SK-N-SH (cell line): ENCODE data around the gene HNRNPL. TPM values are rescaled to one million over a fixed set of nuclear protein-coding genes. Genes with fewer than 3 reads are reported as not detected.
"Not testable (repeated sequence)": the region's sequence is repeated elsewhere in the genome, so short reads cannot be mapped to it uniquely, and the experiment has no call there.

Experiments
- CTCF ChIA-PET: fragments of 300-600, 350-600 bp; formaldehyde crosslinking; extraction: SDS; loops from one replicate; lab custom pipeline; 2021; lab: Yijun Ruan, JAX
- POLR2A ChIA-PET: fragments of 350-600 bp; sonication (Branson Sonifier 250); formaldehyde crosslinking; extraction: SDS; loops from one replicate; lab custom pipeline; 2020; ENCODE audit warnings: antibody characterized with exemption, inconsistent platforms; lab: Yijun Ruan, JAX
- DNase-seq: peaks from one replicate; pipeline ENCODE4 v3.0.0; 2012
- H2AFZ ChIP-seq: fragments of 200-600 bp; sonication (generic); 2 replicates; pipeline ENCODE4 v1.8.1; 2016; ENCODE audit warnings: antibody characterized with exemption, mild to moderate bottlenecking, low read depth
- H3F3A ChIP-seq: fragments of 200-600 bp; sonication (generic); replicated peaks from 2 replicates; pipeline ENCODE3; 2016; ENCODE audit warnings: antibody characterized with exemption, mild to moderate bottlenecking; ENCODE audit not compliant: insufficient read depth
- H3K27ac ChIP-seq, 2 experiments: fragments of 200-500 bp in 1 of 2; fragments of 200-600 bp in 1 of 2; sonication (Bioruptor generic) in 1 of 2; sonication (generic), shearing (Covaris generic) in 1 of 2; 2 replicates each; pipeline versions ENCODE4 v1.5.1 to v1.6.1; 2014 to 2016; ENCODE audit warnings: low read depth in 2 of 2, inconsistent platforms in 1 of 2, low read length in 1 of 2, mild to moderate bottlenecking in 1 of 2, mixed read lengths in 1 of 2
- H3K27me3 ChIP-seq: fragments of 200-600 bp; sonication (generic), shearing (Covaris generic); 2 replicates; pipeline ENCODE4 v1.6.1; 2016; ENCODE audit warnings: mixed run types; ENCODE audit not compliant: insufficient read depth
- H3K36me3 ChIP-seq, 2 experiments: fragments of 200-500 bp in 1 of 2; fragments of 200-600 bp in 1 of 2; sonication (Bioruptor generic) in 1 of 2; sonication (generic) in 1 of 2; replicated peaks in 1 of 2; 2 replicates each; pipeline versions ENCODE3 to v1.5.1; 2014 to 2016; ENCODE audit warnings: low read length in 1 of 2, mild to moderate bottlenecking in 1 of 2; ENCODE audit not compliant: insufficient read depth in 2 of 2, control insufficient read depth in 1 of 2
- H3K4me1 ChIP-seq, 2 experiments: fragments of 200-500 bp in 1 of 2; fragments of 200-600 bp in 1 of 2; sonication (Bioruptor generic) in 1 of 2; sonication (generic), shearing (Covaris generic) in 1 of 2; 2 replicates each; pipeline versions ENCODE4 v1.5.1 to v1.6.1; 2014 to 2016; ENCODE audit warnings: low read depth in 1 of 2, low read length in 1 of 2, mixed run types in 1 of 2; ENCODE audit not compliant: insufficient read depth in 2 of 2, control insufficient read depth in 1 of 2
- H3K4me2 ChIP-seq: fragments of 200-600 bp; sonication (generic), shearing (Covaris generic); 2 replicates; pipeline ENCODE4 v1.6.1; 2017; ENCODE audit warnings: mixed run types
- H3K4me3 ChIP-seq, 2 experiments: fragments of 200-500 bp in 1 of 2; fragments of 200-600 bp in 1 of 2; sonication (Bioruptor generic) in 1 of 2; sonication (generic), shearing (Covaris generic) in 1 of 2; 2 replicates each; pipeline versions ENCODE4 v1.5.1 to v1.8.1; 2014 to 2016; ENCODE audit warnings: low read depth in 2 of 2, inconsistent platforms in 1 of 2, low read length in 1 of 2, mild to moderate bottlenecking in 1 of 2, mixed read lengths in 1 of 2, moderate library complexity in 1 of 2
- H3K79me2 ChIP-seq: fragments of 200-600 bp; sonication (generic); 2 replicates; pipeline ENCODE4 v1.8.1; 2017; ENCODE audit warnings: mild to moderate bottlenecking; ENCODE audit not compliant: insufficient read depth
- H3K9ac ChIP-seq: fragments of 200-600 bp; sonication (generic); 2 replicates; pipeline ENCODE4 v1.6.1; 2017; ENCODE audit warnings: mixed run types
- H3K9me2 ChIP-seq: fragments of 200-600 bp; sonication (generic); 2 replicates; pipeline ENCODE4 v1.6.1; 2017; ENCODE audit warnings: mixed run types
- H3K9me3 ChIP-seq: fragments of 200-600 bp; sonication (generic); 2 replicates; pipeline ENCODE4 v1.6.1; 2017; ENCODE audit warnings: mixed run types, mild to moderate bottlenecking, moderate library complexity
- H4K20me1 ChIP-seq: fragments of 200-600 bp; sonication (generic); 2 replicates; pipeline ENCODE4 v1.6.1; 2017; ENCODE audit warnings: mild to moderate bottlenecking, mixed run types; ENCODE audit not compliant: insufficient read depth
- ELF1 ChIP-seq: IDR thresholded peaks from 2 replicates; pipeline ENCODE4 v1.4.0; 2012
- EZH2phosphoT487 ChIP-seq: fragments of 200-600 bp; sonication (generic); IDR thresholded peaks from 2 replicates; pipeline ENCODE4 v1.6.1; 2017; ENCODE audit warnings: low read depth, mixed run types, mild to moderate bottlenecking, antibody characterized with exemption, moderate library complexity, borderline replicate concordance
- FOSL2 ChIP-seq: IDR thresholded peaks from 2 replicates; pipeline ENCODE4 v1.4.0; 2012; ENCODE audit warnings: low read depth, mild to moderate bottlenecking, moderate library complexity, borderline replicate concordance
- FOXJ3 ChIP-seq: sonication (generic); formaldehyde crosslinking; IDR thresholded peaks from 2 replicates; pipeline ENCODE4 v1.5.1; 2020; ENCODE audit warnings: mild to moderate bottlenecking, missing genetic modification reagents
- FOXM1 ChIP-seq: IDR thresholded peaks from 2 replicates; pipeline ENCODE4 v1.4.0; 2012; ENCODE audit warnings: low read depth, mild to moderate bottlenecking
- MEF2A ChIP-seq: IDR thresholded peaks from 2 replicates; pipeline ENCODE4 v1.4.0; 2012; ENCODE audit warnings: low read depth, borderline replicate concordance
- NRF1 ChIP-seq: IDR thresholded peaks from 2 replicates; pipeline ENCODE4 v1.6.1; 2012; ENCODE audit warnings: low read depth, mild to moderate bottlenecking, low read length
- RCOR1 ChIP-seq: fragments of 150-350 bp; IDR thresholded peaks from 2 replicates; pipeline ENCODE4 v1.6.1; 2017; ENCODE audit warnings: antibody characterized with exemption, low read length
- SMC3 ChIP-seq: IDR thresholded peaks from 2 replicates; pipeline ENCODE4 v1.6.1; 2012; ENCODE audit warnings: low read depth, low read length, improper control_type of control experiment
- TEAD4 ChIP-seq: IDR thresholded peaks from 2 replicates; pipeline ENCODE4 v1.4.0; 2012; ENCODE audit warnings: mild to moderate bottlenecking, borderline replicate concordance; ENCODE audit not compliant: insufficient read depth
- WGBS: methylation state at CpG from one replicate; pipeline ENCODE4 v1.1.6; 2017; ENCODE audit warnings: low lambda C conversion rate; 5-methylcytosine and 5-hydroxymethylcytosine counted together
- polyA plus RNA-seq, 3 experiments: library from polyadenylated mRNA; depleted of rRNA; stranded (reverse); fragments of >200 nt; gene quantifications; 2 replicates each; pipeline ENCODE4 v1.2.3, GENCODE V29; 2012
- TF ChIP-seq, protein P1 (sequence below): IDR thresholded peaks from 2 replicates; pipeline ENCODE4 v1.4.0; 2012; ENCODE audit warnings: low read depth, borderline replicate concordance
- TF ChIP-seq, protein P2 (sequence below): IDR thresholded peaks from 2 replicates; pipeline ENCODE4 v1.4.0; 2012; ENCODE audit warnings: low read depth, borderline replicate concordance

HNRNPL gene
- polyA plus RNA-seq, 1 of the 3 experiments (the other 2 are of a cell fraction): 280 TPM

DNA sequence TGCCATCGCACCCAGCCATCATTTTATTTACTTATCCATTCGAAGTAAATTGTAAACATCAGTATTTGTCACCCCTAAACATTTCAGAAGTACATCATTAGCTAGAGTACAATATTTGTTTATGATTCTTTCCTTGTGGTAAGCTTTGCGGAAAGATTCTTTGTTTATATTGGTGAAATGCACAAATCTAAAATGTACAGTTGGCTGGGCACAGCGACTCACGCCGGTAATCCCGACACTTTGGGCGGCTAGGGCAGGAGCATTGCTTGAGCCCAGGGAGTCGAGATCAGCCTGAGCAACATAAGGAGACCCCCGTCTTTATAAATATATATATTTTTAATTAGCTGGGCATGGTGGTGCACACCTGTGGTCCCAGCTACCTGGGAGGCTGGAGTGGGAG is 50.7 kb downstream of the HNRNPL start:
- H3K36me3 ChIP-seq: no peaks in the 10 kb centered on the region
- POLR2A ChIA-PET: no interaction called here
- no peaks in the 10 kb centered on the region for H4K20me1 ChIP-seq
- H3F3A ChIP-seq: no peaks in the 10 kb centered on the region
- DNase-seq: no peak
- no peaks in the 10 kb centered on the region for H3K9me3 ChIP-seq
- H3K27me3 ChIP-seq: no peaks in the 10 kb centered on the region
- no peaks in the 10 kb centered on the region for H3K79me2 ChIP-seq
- no peaks in the 10 kb centered on the region for H3K9me2 ChIP-seq
- H3K4me1 ChIP-seq: no peaks in the 10 kb centered on the region
- H3K4me2 ChIP-seq: no peak overlapping the region
- no peak overlapping the region for H2AFZ ChIP-seq
- 67% methylated on average over 10 of the region's 10 CpGs for WGBS
- no peak overlapping the region for H3K27ac ChIP-seq
- CTCF ChIA-PET: no interaction called here
- TF ChIP-seq MEF2A (no peak), ELF1 (no peak), EZH2phosphoT487 (no peak), FOXJ3 (CRISPR knock-in tag) (no peak), FOXM1 (no peak)
- no peak overlapping the region for H3K4me3 ChIP-seq
- no peak overlapping the region for H3K9ac ChIP-seq

DNA sequence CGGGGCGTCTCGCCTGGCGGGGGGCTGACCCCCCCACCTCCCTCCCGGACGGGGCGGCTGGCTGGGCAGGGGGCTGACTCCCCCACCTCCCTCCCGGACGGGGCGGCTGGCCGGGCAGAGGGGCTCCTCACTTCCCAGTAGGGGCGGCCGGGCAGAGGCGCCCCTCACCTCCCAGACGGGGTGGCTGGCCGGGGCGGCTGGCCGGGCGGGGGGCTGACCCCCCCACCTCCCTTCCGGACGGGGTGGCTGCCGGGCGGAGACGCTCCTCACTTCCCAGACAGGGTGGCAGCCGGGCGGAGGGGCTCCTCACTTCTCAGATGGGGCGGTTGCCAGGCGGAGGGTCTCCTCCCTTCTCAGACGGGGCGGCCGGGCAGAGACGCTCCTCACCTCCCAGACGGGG is 52.0 kb downstream of the HNRNPL start:
- H4K20me1 ChIP-seq, H3K9me3 ChIP-seq, H3K4me3 ChIP-seq, H3K4me2 ChIP-seq, H3K4me1 ChIP-seq, H3K27me3 ChIP-seq, H3K9ac ChIP-seq, H3K27ac ChIP-seq, CTCF ChIA-PET, H3K79me2 ChIP-seq, H2AFZ ChIP-seq, H3K9me2 ChIP-seq, POLR2A ChIA-PET, DNase-seq, H3K36me3 ChIP-seq, H3F3A ChIP-seq: not testable (repeated sequence)
- WGBS: no CpG with 5 or more reads among the region's 33 CpGs

DNA sequence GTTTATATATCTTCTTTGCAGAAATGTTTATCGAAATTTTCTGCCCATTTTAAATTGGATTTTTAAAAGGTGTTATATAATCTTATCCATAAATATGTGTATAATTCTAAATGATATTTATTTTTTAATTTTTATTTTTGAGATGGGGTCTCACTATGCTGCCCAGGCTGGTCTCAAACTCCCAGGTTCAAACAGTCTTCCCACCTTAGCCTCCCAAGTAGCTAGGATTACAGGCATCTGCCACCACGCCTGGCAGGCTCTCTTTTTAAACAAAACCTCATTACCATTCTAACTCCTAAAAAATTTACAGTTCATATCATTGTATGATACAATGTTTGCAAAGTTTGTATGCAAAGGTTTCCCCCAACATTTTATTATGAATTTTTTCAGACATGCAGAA is 53.6 kb downstream of the HNRNPL start:
- H3K4me1 ChIP-seq: no peaks in the 10 kb centered on the region
- WGBS: 42% methylated on average over 2 of the region's 2 CpGs

More for the DNA sequence above, 53.6 kb downstream of the HNRNPL start:
- no peak for DNase-seq
- Histone ChIP-seq H3K9me3 (no peaks in the 10 kb centered on the region), H3K4me2 (no peak overlapping the region), H3K9me2 (no peaks in the 10 kb centered on the region), H3K4me3 (no peak overlapping the region), H3K27me3 (no peaks in the 10 kb centered on the region)
- POLR2A ChIA-PET: no interaction called here
- TF ChIP-seq, protein P1, sequence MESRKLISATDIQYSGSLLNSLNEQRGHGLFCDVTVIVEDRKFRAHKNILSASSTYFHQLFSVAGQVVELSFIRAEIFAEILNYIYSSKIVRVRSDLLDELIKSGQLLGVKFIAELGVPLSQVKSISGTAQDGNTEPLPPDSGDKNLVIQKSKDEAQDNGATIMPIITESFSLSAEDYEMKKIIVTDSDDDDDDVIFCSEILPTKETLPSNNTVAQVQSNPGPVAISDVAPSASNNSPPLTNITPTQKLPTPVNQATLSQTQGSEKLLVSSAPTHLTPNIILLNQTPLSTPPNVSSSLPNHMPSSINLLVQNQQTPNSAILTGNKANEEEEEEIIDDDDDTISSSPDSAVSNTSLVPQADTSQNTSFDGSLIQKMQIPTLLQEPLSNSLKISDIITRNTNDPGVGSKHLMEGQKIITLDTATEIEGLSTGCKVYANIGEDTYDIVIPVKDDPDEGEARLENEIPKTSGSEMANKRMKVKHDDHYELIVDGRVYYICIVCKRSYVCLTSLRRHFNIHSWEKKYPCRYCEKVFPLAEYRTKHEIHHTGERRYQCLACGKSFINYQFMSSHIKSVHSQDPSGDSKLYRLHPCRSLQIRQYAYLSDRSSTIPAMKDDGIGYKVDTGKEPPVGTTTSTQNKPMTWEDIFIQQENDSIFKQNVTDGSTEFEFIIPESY: no peak
- TF ChIP-seq FOSL2 (no peak), SMC3 (no peak), NRF1 (no peak), TEAD4 (no peak), RCOR1 (no peak)
- TF ChIP-seq, protein P2, sequence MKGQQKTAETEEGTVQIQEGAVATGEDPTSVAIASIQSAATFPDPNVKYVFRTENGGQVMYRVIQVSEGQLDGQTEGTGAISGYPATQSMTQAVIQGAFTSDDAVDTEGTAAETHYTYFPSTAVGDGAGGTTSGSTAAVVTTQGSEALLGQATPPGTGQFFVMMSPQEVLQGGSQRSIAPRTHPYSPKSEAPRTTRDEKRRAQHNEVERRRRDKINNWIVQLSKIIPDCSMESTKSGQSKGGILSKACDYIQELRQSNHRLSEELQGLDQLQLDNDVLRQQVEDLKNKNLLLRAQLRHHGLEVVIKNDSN: no peak
- TF ChIP-seq, all 33 proteins: peak for 0
- Histone ChIP-seq H3K36me3 (no peaks in the 10 kb centered on the region), H3K27ac (no peak overlapping the region), H3K9ac (no peak overlapping the region), H3K79me2 (no peaks in the 10 kb centered on the region), H4K20me1 (no peaks in the 10 kb centered on the region), H2AFZ (no peak overlapping the region), H3F3A (no peaks in the 10 kb centered on the region)
- CTCF ChIA-PET: no interaction called here
